Ovary (tissue), 3 donors: ENCODE data around the gene PLCE1.

ENCODE experiments used
- CTCF ChIP-seq, 3 donors: fragments of 450-650 bp in 2 of 3; fragments of 200-600 bp in 1 of 3; IDR thresholded peaks; one replicate each; pipeline versions ENCODE4 v1.5.1 to v1.8.0; 2016 to 2022; ENCODE audit warnings: antibody characterized with exemption in 3 of 3, mild to moderate bottlenecking in 1 of 3
- POLR2A ChIP-seq: fragments of 450-650 bp; IDR thresholded peaks from one replicate; pipeline ENCODE4 v1.6.1; 2017; ENCODE audit warnings: antibody characterized with exemption, mild to moderate bottlenecking, moderate library complexity
- donor health status: DM: no; HTN: no; CAD: no.

GRCh38 chr10:93997546-93997945 is 3.8 kb downstream of the PLCE1 start:
- TF ChIP-seq CTCF (IDR thresholded peaks at IDR 0.05), result no peak
- TF ChIP-seq POLR2A, result no peak
